B cell (primary cell): Measurements from ENCODE around the gene ASF1A. TPM values are rescaled to one million over a fixed set of nuclear protein-coding genes. Genes with fewer than 3 reads are reported as not detected.

Experiments
- ATAC-seq: fragments of 200-7000 bp; cut with Tn5 transposase; one replicate; pipeline ENCODE4 v1.10.0; 2021; ENCODE audit warnings: low read depth, mild to moderate bottlenecking, moderate number of reproducible peaks, moderate library complexity
- CTCF ChIA-PET: fragments of 350-600 bp; sonication (Branson Sonifier 250); formaldehyde crosslinking; loops from one replicate; lab custom pipeline; 2021; ENCODE audit warnings: antibody characterized with exemption, inconsistent platforms; lab: Charles Lee
- POLR2A ChIA-PET: fragments of 350-600 bp; sonication (Branson Sonifier 250); formaldehyde crosslinking; loops from one replicate; lab custom pipeline; 2021; ENCODE audit warnings: antibody characterized with exemption; lab: Charles Lee
- DNase-seq: peaks from one replicate; pipeline ENCODE4 v3.0.0; 2013
- H2AFZ ChIP-seq: 2 replicates; pipeline ENCODE4 v1.6.1; 2012; ENCODE audit warnings: mild to moderate bottlenecking, low read depth, low read length; ENCODE audit not compliant: insufficient read depth, poor library complexity, severe bottlenecking
- H3K27ac ChIP-seq, 2 donors: 1 replicate in 1 of 2; 2 replicates in 1 of 2; pipeline ENCODE4 v1.5.1; 2012 to 2013; ENCODE audit warnings: low read length in 2 of 2, mild to moderate bottlenecking in 2 of 2, moderate library complexity in 1 of 2
- H3K27me3 ChIP-seq, 4 experiments: fragments of 200-600 bp in 1 of 4; sonication (generic) in 1 of 4; replicated peaks in 1 of 4; 1 replicate in 2 of 4; 2 replicates in 2 of 4; pipeline versions ENCODE4 v1.6.1 to v1.7.0; 2013 to 2016; ENCODE audit warnings: low read length in 3 of 4, mild to moderate bottlenecking in 2 of 4, mixed read lengths in 1 of 4, moderate library complexity in 1 of 4; ENCODE audit not compliant: insufficient read depth in 4 of 4, control insufficient read depth in 3 of 4; ENCODE audit errors: control extremely low read depth in 1 of 4
- H3K36me3 ChIP-seq, 2 experiments: replicated peaks in 1 of 2; 1 replicate in 1 of 2; 2 replicates in 1 of 2; pipeline versions ENCODE4 v1.6.1 to v1.7.1; 2013; ENCODE audit warnings: low read length in 1 of 2; ENCODE audit not compliant: insufficient read depth in 2 of 2, control insufficient read depth in 1 of 2; ENCODE audit errors: control extremely low read depth in 1 of 2, extremely low read depth in 1 of 2
- H3K4me1 ChIP-seq, 2 donors: fragments of 200-600 bp in 1 of 2; sonication (generic) in 1 of 2; 1 replicate in 1 of 2; 2 replicates in 1 of 2; pipeline versions ENCODE4 v1.5.1 to v1.6.1; 2013 to 2017; ENCODE audit warnings: low read length in 2 of 2; ENCODE audit not compliant: control insufficient read depth in 2 of 2, insufficient read depth in 2 of 2
- H3K4me2 ChIP-seq: replicated peaks from 2 replicates; pipeline ENCODE3; 2012; ENCODE audit warnings: mild to moderate bottlenecking, low read depth, low read length; ENCODE audit not compliant: poor library complexity, severe bottlenecking
- H3K4me3 ChIP-seq, 5 experiments: fragments of 200-600 bp in 1 of 5; sonication (generic) in 1 of 5; 1 replicate in 3 of 5; 2 replicates in 2 of 5; pipeline versions ENCODE4 v1.5.1 to v1.7.0; 2011 to 2016; ENCODE audit warnings: low read length in 4 of 5, mild to moderate bottlenecking in 4 of 5, low read depth in 2 of 5, control low read depth in 1 of 5, moderate library complexity in 1 of 5; ENCODE audit not compliant: insufficient read depth in 1 of 5; ENCODE audit errors: control extremely low read depth in 1 of 5, extremely low read depth in 1 of 5
- H3K79me2 ChIP-seq: fragments of 200-600 bp; sonication (generic); one replicate; pipeline ENCODE4 v1.6.0; 2016; ENCODE audit warnings: low read length; ENCODE audit not compliant: control insufficient read depth, insufficient read depth
- H3K9ac ChIP-seq: fragments of 200-600 bp; sonication (generic); 2 replicates; pipeline ENCODE4 v1.6.1; 2017; ENCODE audit warnings: mild to moderate bottlenecking, low read length, moderate library complexity
- H3K9me3 ChIP-seq, 3 donors: one replicate each; pipeline versions ENCODE4 v1.6.1 to v1.7.1; 2013; ENCODE audit warnings: low read length in 2 of 3; ENCODE audit not compliant: control insufficient read depth in 2 of 3, insufficient read depth in 1 of 3; ENCODE audit errors: control extremely low read depth in 1 of 3
- H4K20me1 ChIP-seq: 2 replicates; pipeline ENCODE4 v1.6.0; 2012; ENCODE audit warnings: mild to moderate bottlenecking, low read length; ENCODE audit not compliant: insufficient read depth, control insufficient read depth, poor library complexity, severe bottlenecking
- H3K27ac Mint-ChIP-seq: one replicate; pipeline ENCODE4 v1.8.0; 2021; ENCODE audit warnings: mixed read lengths
- H3K27me3 Mint-ChIP-seq: one replicate; pipeline ENCODE4 v1.8.0; 2021; ENCODE audit warnings: mixed read lengths
- H3K4me1 Mint-ChIP-seq: one replicate; pipeline ENCODE4 v1.8.0; 2021; ENCODE audit warnings: mixed read lengths
- H3K4me3 Mint-ChIP-seq: one replicate; pipeline ENCODE4 v1.8.0; 2021; ENCODE audit warnings: mixed read lengths
- H3K9me3 Mint-ChIP-seq: one replicate; pipeline ENCODE4 v1.8.0; 2022; ENCODE audit warnings: mixed read lengths; ENCODE audit not compliant: insufficient read depth
- EZH2 ChIP-seq: IDR thresholded peaks from 2 replicates; pipeline ENCODE4 v1.6.1; 2012; ENCODE audit warnings: borderline replicate concordance, low read depth, mild to moderate bottlenecking, moderate library complexity, low read length; ENCODE audit not compliant: insufficient read depth, poor library complexity, severe bottlenecking
- WGBS: methylation state at CpG from one replicate; pipeline ENCODE4 v1.1.5; 2013; ENCODE audit warnings: missing lambda C conversion rate; ENCODE audit not compliant: insufficient coverage; 5-methylcytosine and 5-hydroxymethylcytosine counted together
- intact Hi-C: fragments of 100-400 bp; cut with micrococcal nuclease; formaldehyde crosslinking; loops from one replicate; pipeline ENCODE4 v1.10.0; 2022
- polyA plus RNA-seq: library from polyadenylated mRNA; depleted of rRNA; stranded (reverse); fragments of >200 nt; gene quantifications from 2 replicates; pipeline ENCODE4 v1.2.3, GENCODE V29; 2012
- total RNA-seq, 2 donors: library from RNA; stranded (reverse); fragments of 120-200 nt in 1 of 2; gene quantifications; 1 replicate in 1 of 2; 2 replicates in 1 of 2; pipeline versions ENCODE4 v1.2.3 to v1.2.4, GENCODE V29; 2013 to 2022
- TF ChIP-seq, protein P1 (sequence below): fragments of 200-600 bp; IDR thresholded peaks from one replicate; pipeline ENCODE4 v1.8.0; 2022; ENCODE audit warnings: antibody characterized with exemption, mild to moderate bottlenecking

The ASF1A gene
- total and polyA plus RNA-seq, 2 donors (not counting 1 experiment from before 2014, with no cell fraction given), result 4.0 to 25.3 TPM

DNA sequence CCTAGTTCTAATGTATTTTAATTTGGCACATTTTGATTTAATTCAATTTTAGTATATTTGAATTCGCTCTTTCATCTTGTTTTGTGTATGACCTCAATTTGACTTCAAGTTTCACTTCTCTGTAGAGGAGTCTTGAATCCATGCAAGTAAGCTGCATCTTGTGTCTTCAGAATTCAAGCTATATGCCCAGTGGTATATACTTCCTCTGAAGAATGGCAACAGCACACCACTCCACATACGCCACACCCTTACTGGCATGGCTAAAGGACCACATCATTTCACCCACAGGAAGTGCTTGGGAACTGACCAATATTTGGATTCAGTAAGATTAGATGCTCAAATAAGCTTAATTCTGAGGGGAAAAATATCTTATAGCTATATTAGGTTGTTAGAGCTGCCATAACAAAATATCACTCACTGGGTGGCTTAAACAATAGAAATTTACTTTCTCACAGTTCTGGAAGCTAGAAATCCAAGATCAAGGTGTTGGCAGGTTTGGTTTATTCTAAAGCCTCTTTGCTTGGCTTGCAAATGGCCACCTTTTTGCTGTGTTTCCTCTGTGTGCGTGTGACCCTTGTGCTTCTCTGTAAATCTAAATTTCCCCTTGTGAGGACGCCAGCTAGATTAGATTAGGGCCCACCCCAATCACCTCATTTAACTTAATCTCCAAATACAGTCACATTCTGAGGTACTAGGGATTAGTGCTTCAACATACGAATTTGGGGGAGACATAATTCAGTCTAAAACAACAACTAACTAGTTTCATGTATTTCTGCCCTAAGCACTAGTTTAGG lies 2.8 kb upstream of the ASF1A start:
- Histone ChIP-seq H3K4me2 (peak overlapping the region; percentile 79), H3K79me2 (peaks cover 67% of the 10 kb centered on the region), H2AFZ (peak overlapping the region; percentile 44), H3K27ac (peak overlapping the region; percentile 61 to 84), H4K20me1 (no peaks in the 10 kb centered on the region), H3K9me3 (no peaks in the 10 kb centered on the region), H3K9ac (peak overlapping the region; percentile 85), H3K36me3 (no peaks in the 10 kb centered on the region), H3K27me3 (no peaks in the 10 kb centered on the region), H3K4me1 (peaks cover 27 to 31% of the 10 kb centered on the region in 2 donors), H3K4me3 (peak overlapping the region in 3 of 5 experiments; percentile 3 to 52 (median 20))
- Mint-ChIP-seq H3K27me3 (no peaks in the 10 kb centered on the region), H3K9me3 (no peaks in the 10 kb centered on the region), H3K4me1 (peaks cover 63% of the 10 kb centered on the region), H3K4me3 (peak overlapping the region; percentile 91), H3K27ac (peak overlapping the region; percentile 95)
- POLR2A ChIA-PET, result interaction anchor here (1.7 kb wide), 1 partner anchor 10 kb away, joined by 3 read pairs; no protein-coding TSS in a partner anchor
- ATAC-seq (no peak), DNase-seq (peak; percentile 68)
- no peak for TF ChIP-seq EZH2
- TF ChIP-seq, protein P1, sequence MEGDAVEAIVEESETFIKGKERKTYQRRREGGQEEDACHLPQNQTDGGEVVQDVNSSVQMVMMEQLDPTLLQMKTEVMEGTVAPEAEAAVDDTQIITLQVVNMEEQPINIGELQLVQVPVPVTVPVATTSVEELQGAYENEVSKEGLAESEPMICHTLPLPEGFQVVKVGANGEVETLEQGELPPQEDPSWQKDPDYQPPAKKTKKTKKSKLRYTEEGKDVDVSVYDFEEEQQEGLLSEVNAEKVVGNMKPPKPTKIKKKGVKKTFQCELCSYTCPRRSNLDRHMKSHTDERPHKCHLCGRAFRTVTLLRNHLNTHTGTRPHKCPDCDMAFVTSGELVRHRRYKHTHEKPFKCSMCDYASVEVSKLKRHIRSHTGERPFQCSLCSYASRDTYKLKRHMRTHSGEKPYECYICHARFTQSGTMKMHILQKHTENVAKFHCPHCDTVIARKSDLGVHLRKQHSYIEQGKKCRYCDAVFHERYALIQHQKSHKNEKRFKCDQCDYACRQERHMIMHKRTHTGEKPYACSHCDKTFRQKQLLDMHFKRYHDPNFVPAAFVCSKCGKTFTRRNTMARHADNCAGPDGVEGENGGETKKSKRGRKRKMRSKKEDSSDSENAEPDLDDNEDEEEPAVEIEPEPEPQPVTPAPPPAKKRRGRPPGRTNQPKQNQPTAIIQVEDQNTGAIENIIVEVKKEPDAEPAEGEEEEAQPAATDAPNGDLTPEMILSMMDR, result no peak
- intact Hi-C loops, result loop anchor here (5.0 to 10.0 kb wide), 6 partner anchors 79 to 1289 kb away; partner anchors contain the start of genes FAM184A, GOPC and MAN1A1
- WGBS, result 50% methylated on average over 1 of the region's 5 CpGs
- CTCF ChIA-PET, result interaction anchor here (0.7 to 6.4 kb wide), 8 partner anchors 8 to 326 kb away, joined by 3 to 39 read pairs (median 4); partner anchors contain the start of gene MCM9
